Epithelial cell of esophagus (primary cell): Measurements from ENCODE around the gene MTA3.

Experiments used
- DNase-seq: peaks from one replicate; pipeline ENCODE4 v3.0.0; 2010; ENCODE audit warnings: low read depth
- H3K4me3 ChIP-seq: 2 replicates; pipeline ENCODE4 v1.5.1; 2011; ENCODE audit warnings: mild to moderate bottlenecking, low read length, control low read depth
- TF ChIP-seq, protein P1 (sequence below): IDR thresholded peaks from 2 replicates; pipeline ENCODE4 v1.5.1; 2011; ENCODE audit warnings: low read depth, mild to moderate bottlenecking, low read length, control low read depth, inconsistent platforms; ENCODE audit not compliant: insufficient read depth; ENCODE audit errors: missing control alignments

Gene MTA3

DNA sequence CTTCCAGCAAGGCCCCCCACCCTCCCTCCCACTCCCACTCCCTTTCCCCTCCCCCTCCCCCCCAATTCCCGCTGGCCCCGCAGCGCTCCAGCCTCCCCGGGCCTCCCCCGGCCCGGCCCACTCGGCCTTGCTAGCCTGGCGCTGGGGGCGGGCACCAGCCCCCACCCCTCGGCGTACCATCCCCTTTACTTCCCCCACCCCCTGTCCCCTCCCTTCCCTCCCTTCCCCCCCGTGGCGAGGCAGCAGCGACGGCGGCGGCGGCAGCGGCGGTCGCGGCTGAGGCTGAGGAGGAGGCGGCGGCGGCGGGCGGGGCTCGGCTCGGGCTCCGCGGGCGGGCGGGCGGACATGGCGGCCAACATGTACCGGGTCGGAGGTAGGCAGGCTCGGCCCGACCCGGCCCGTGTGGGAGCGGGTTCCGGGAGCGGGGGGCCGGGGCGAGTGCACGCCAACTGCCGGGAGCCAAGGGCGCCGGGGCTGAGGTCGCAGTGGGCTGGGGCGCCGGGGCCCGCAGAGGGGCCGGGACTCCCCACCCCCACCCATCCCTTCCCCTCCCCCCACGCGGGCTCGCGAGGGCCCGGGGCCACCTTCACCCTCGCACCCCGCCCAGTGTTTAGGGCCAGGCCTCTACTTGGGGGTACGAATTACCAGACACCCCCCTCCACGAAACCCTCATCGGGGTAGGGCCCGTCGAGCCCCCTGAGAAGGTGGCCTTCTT, at the start of gene MTA3:
TSS of gene MTA3 (plus strand) at position 232 of the 715 bp plus-strand sequence. CDS start at position 346, 114 bp downstream.
- TF ChIP-seq, protein P1, sequence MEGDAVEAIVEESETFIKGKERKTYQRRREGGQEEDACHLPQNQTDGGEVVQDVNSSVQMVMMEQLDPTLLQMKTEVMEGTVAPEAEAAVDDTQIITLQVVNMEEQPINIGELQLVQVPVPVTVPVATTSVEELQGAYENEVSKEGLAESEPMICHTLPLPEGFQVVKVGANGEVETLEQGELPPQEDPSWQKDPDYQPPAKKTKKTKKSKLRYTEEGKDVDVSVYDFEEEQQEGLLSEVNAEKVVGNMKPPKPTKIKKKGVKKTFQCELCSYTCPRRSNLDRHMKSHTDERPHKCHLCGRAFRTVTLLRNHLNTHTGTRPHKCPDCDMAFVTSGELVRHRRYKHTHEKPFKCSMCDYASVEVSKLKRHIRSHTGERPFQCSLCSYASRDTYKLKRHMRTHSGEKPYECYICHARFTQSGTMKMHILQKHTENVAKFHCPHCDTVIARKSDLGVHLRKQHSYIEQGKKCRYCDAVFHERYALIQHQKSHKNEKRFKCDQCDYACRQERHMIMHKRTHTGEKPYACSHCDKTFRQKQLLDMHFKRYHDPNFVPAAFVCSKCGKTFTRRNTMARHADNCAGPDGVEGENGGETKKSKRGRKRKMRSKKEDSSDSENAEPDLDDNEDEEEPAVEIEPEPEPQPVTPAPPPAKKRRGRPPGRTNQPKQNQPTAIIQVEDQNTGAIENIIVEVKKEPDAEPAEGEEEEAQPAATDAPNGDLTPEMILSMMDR: no peak
- peak; percentile 43 for DNase-seq
- peak within 1 kb of the TSS; percentile 67 for H3K4me3 ChIP-seq

DNA sequence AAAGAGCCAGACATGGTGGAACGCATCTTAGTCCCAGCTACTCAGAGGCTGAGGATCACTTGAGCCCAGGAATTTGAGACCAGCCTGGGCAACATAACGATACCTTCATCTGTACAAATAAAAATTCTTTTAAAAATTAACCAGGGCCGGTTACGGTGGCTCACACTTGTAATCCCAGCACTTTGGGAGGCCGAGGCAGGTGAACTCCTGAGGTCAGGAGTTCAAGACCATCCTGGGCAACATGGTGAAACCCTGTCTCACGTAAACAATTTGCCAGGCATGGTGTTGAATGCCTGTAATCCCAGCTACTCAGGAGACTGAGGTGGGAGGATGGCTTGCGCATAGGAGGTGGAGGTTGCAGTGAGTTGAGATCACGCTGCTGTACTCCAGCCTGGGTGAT, 48.8 kb upstream of the MTA3 start:
- TF ChIP-seq, protein P1: no peak
- no peak for DNase-seq
- no peak overlapping the region for H3K4me3 ChIP-seq

DNA sequence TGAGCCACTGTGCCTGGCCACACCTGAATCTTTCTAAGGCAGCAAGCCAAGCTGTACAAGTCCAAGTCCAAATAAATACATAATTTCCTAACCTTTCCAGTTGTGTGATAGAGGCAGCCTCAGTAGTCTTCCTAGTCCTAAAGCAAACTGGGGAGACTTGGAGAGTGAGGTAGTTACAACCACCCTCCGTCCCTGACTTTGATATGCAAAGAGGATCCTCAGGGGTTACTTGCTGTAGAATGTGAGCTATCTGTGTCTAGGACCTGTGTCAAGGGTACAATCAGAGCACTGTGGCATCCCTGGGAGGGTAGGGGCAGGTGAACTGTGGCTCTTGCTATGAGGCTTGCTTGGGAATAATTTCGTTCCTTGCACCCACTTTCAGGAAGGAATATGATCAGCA, 46.4 kb upstream of the MTA3 start:
- DNase-seq: no peak
- no peak overlapping the region for H3K4me3 ChIP-seq
- TF ChIP-seq, protein P1: no peak

DNA sequence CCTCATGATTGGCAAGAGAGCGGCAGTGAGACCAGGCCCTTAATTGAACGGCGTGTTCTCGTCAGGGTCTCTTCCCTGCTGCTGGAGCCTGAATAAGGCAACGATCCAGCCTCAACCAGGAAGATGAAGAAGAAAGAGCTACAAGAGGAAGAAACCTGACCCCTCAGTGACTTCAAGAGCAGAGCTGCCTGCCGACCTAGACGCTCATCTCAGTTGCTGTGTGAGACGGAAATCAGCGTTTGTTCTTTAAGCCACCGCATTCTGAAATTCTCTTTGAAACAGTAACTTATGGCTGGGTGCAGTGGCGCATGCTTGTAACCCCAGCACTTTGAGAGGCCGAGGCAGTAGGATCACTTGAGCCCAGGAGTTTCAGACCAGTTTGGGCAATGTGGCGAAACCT, 45.1 kb upstream of the MTA3 start:
- no peak overlapping the region for H3K4me3 ChIP-seq
- TF ChIP-seq, protein P1: no peak
- DNase-seq: no peak

DNA sequence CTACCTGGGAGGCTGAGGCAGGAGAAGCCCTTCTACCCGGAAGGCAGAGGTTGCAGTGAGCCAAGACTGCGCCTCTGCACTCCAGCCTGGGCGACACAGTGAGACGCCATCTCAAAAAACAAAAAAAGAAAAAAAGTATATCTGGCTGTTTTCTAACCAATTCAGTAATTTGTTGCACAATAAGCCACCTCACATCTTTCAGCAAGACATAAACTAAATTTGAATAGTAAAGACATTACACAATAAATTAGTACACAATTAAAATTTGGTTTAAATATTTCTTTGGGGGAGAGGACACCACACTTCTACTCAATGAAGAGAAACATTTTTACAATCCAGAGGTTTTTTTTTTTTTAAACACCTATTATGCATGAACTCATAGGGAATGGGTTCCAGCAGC, 36.0 kb upstream of the MTA3 start:
- TF ChIP-seq, protein P1: no peak
- H3K4me3 ChIP-seq: no peak overlapping the region
- DNase-seq: no peak

DNA sequence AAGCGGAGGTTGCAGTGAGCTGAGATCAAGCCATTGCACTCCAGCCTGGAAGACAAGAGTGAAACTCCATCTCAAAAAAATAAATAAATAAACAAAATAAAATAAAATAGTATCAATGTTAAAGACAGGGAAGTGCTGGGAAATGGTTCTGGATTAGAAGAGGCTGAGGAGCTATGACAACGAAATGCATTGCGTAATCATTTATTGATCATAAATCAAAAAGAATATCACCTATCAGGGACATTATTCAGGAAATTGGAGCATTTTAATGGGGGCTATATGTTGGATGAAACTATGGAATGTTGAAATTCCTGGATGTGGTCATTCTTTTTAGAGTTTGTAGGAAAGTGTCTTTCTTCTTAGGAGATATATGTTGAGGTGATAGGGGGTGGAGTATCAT, 30.9 kb upstream of the MTA3 start:
- H3K4me3 ChIP-seq: no peak overlapping the region
- TF ChIP-seq, protein P1: no peak
- no peak for DNase-seq

DNA sequence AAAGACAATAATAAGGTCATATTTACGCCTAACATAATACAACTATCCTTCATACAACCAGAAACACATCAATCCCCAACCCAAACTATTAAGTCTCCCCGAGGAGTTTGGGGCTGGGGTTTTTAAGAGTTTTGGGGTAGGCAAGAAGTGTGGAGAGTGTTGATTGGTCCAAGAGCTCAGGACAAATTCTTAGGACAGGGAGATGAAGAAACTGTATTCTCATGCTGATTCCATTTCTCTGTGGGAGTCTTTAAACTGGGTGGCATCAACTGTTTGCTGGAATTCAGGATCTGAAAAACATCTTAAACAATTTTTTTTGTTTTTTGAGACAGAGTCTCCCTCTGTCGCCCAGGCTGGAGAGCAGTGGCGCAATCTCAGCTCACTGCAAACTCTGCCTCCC, 25.6 kb upstream of the MTA3 start:
- no peak for DNase-seq
- no peak overlapping the region for H3K4me3 ChIP-seq
- TF ChIP-seq, protein P1: no peak
